ENCODE results near the gene PYCR2. TPM values are rescaled to one million over a fixed set of nuclear protein-coding genes. Genes with fewer than 3 reads are reported as not detected.
"Not testable (repeated sequence)": the region's sequence is repeated elsewhere in the genome, so short reads cannot be mapped to it uniquely, and the experiment has no call there.

PYCR2 gene
- total and polyA plus RNA-seq, 2 of the 8 experiments (the other 6 are each of a cell fraction or from before 2014, with no cell fraction given), result 79.3 to 84.6 TPM

- TF ChIP-seq RFX5 (IDR thresholded peaks at IDR 0.05; ENCODE audit: borderline replicate concordance, low read depth, low read length), result no peak
- no peak for TF ChIP-seq MAFK (IDR thresholded peaks at IDR 0.05; ENCODE audit: low read depth, low read length)
- TF ChIP-seq CEBPB (IDR thresholded peaks at IDR 0.05; ENCODE audit: low read depth, low read length), result no peak
- TF ChIP-seq SUZ12 (IDR thresholded peaks at IDR 0.05; ENCODE audit: low read length), result no peak
- TF ChIP-seq CREB1 (IDR thresholded peaks at IDR 0.05), result no peak
- TF ChIP-seq EZH2 (IDR thresholded peaks at IDR 0.05; ENCODE audit: low read depth, low read length, severe bottlenecking), result no peak
- no peak for TF ChIP-seq EP300 (IDR thresholded peaks at IDR 0.05; ENCODE audit: borderline replicate concordance in 1 of 2, low read depth in 2 of 2, low read length in 2 of 2)
- no peak for TF ChIP-seq ASH2L (IDR thresholded peaks at IDR 0.05; ENCODE audit: low read length)
These were observed 12.5 kb upstream of the PYCR2 start (continued) for GRCh38 chr1:225936523-225936922.

- H3K9me3 ChIP-seq (ENCODE audit: insufficient read depth in 2 of 2, low read depth in 1 of 2, low read length in 1 of 2); DNase-seq (ENCODE audit: low read depth in 1 of 2, low spot score in 2 of 2); H3K4me2 ChIP-seq (ENCODE audit: insufficient read depth in 1 of 2, low read depth in 2 of 2, low read length in 2 of 2); H3K18ac ChIP-seq (ENCODE audit: extremely low read depth, low read length); H2BK120ac ChIP-seq (replicated peaks; ENCODE audit: low read depth, low read length); H3K14ac ChIP-seq (ENCODE audit: insufficient read length); H2AFZ ChIP-seq (ENCODE audit: low read length); H3K79me1 ChIP-seq (ENCODE audit: low read depth, low read length); FAIRE-seq; H3K56ac ChIP-seq (replicated peaks; ENCODE audit: insufficient read length, low read depth, low read length); H4K5ac ChIP-seq (ENCODE audit: insufficient read length, low read depth, low read length); H4K20me1 ChIP-seq (replicated peaks in 1 of 2; ENCODE audit: control insufficient read depth in 1 of 2, insufficient read depth in 2 of 2, low read length in 2 of 2); H2AK5ac ChIP-seq (ENCODE audit: low read depth, low read length); H3K27me3 ChIP-seq (replicated peaks in 1 of 4; ENCODE audit: control insufficient read depth in 3 of 4, extremely low read depth in 1 of 4, insufficient read depth in 3 of 4, low read length in 3 of 4); H2BK15ac ChIP-seq (ENCODE audit: low read length); H2BK20ac ChIP-seq (ENCODE audit: low read length); H4K91ac ChIP-seq (replicated peaks; ENCODE audit: insufficient read length, low read length); H3K23me2 ChIP-seq (ENCODE audit: low read depth, low read length); H3K36me3 ChIP-seq (ENCODE audit: control insufficient read depth in 2 of 4, insufficient read depth in 4 of 4, low read length in 3 of 4); H3K9ac ChIP-seq (replicated peaks in 1 of 4; ENCODE audit: extremely low read depth in 1 of 4, low read depth in 3 of 4, low read length in 3 of 4); H3K4ac ChIP-seq (replicated peaks; ENCODE audit: insufficient read length, low read depth, low read length); H3K4me1 ChIP-seq (replicated peaks in 1 of 4; ENCODE audit: control insufficient read depth in 3 of 4, insufficient read depth in 4 of 4, low read length in 3 of 4); H3K27ac ChIP-seq (ENCODE audit: low read depth, low read length); H3K4me3 ChIP-seq (ENCODE audit: extremely low read depth in 1 of 4, insufficient read depth in 2 of 4, low read depth in 3 of 4, low read length in 4 of 4); H3K23ac ChIP-seq (ENCODE audit: insufficient read length); H3K79me2 ChIP-seq (ENCODE audit: control insufficient read depth in 1 of 2, insufficient read depth in 2 of 2, low read length in 2 of 2); H2BK12ac ChIP-seq (ENCODE audit: low read depth, low read length); H4K8ac ChIP-seq (ENCODE audit: extremely low read depth, insufficient read depth, low read length); H2BK5ac ChIP-seq (ENCODE audit: low read depth, low read length): not testable (repeated sequence)
- CTCF ChIA-PET (ENCODE audit: partially characterized antibody), result interaction anchor here (0.6 to 1.8 kb wide), 6 partner anchors 9 to 91 kb away, joined by 3 to 4 read pairs (median 4); no protein-coding TSS in a partner anchor
- 80% methylated on average over 7 of the region's 8 CpGs; no CpG with 5 or more reads in 1 of the 2 experiments for WGBS, 2 experiments (ENCODE audit: extremely low coverage in 1 of 2, insufficient coverage in 1 of 2, insufficient read length in 1 of 2, insufficient replicate concordance in 2 of 2, low coverage in 1 of 2, low lambda C conversion rate in 2 of 2, missing lambda C conversion rate in 1 of 2)
- POLR2A ChIA-PET (ENCODE audit: partially characterized antibody), result interaction anchor here (1.5 to 1.8 kb wide), 2 partner anchors 9 to 64 kb away, joined by 5 read pairs; partner anchors contain the start of gene SDE2
These were observed 12.0 kb upstream of the PYCR2 start for GRCh38 chr1:225936086-225936485.
